GM13976 (cell line): ENCODE data around the gene MAMLD1.

Source experiments
- DNase-seq: peaks from one replicate; pipeline ENCODE4 v3.0.0; 2012; ENCODE audit warnings: low spot score
- in situ Hi-C: fragments of 300-500 bp; cut with MboI; formaldehyde crosslinking; loops from one replicate; pipeline ENCODE4 v1.12.0; 2022; ENCODE audit warnings: low sequenced_read_pairs, mixed read lengths, inconsistent platforms; ENCODE audit not compliant: unreplicated experiment
- TF ChIP-seq, protein P1 (sequence below): IDR thresholded peaks from 2 replicates; pipeline ENCODE4 v1.5.1; 2012; ENCODE audit warnings: borderline replicate concordance, mild to moderate bottlenecking; ENCODE audit not compliant: insufficient read depth; ENCODE audit errors: extremely low read depth, missing control alignments, control extremely low read depth

MAMLD1 gene

DNA sequence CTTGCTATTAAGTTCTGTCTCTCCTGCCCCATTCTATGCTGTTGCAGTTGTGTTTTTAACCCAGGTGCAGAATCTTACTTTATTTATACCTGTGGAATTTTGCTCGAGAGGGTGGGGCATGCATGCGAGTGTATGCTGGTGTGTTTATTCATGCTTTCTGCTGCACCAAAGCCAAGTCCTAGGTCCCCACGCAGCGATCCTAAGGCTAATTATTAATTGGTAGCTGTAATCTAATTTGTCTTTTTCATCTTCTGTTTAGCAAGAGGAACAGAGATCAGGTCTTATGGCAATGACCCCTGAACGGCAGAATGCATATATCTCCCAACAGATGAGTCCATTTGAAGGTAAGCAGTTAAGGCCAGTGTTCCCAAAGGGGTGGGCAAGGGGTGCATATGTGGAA is 146.6 kb downstream of the MAMLD1 start:
- DNase-seq = no peak
- in situ Hi-C loops = no loop called here
- TF ChIP-seq, protein P1, sequence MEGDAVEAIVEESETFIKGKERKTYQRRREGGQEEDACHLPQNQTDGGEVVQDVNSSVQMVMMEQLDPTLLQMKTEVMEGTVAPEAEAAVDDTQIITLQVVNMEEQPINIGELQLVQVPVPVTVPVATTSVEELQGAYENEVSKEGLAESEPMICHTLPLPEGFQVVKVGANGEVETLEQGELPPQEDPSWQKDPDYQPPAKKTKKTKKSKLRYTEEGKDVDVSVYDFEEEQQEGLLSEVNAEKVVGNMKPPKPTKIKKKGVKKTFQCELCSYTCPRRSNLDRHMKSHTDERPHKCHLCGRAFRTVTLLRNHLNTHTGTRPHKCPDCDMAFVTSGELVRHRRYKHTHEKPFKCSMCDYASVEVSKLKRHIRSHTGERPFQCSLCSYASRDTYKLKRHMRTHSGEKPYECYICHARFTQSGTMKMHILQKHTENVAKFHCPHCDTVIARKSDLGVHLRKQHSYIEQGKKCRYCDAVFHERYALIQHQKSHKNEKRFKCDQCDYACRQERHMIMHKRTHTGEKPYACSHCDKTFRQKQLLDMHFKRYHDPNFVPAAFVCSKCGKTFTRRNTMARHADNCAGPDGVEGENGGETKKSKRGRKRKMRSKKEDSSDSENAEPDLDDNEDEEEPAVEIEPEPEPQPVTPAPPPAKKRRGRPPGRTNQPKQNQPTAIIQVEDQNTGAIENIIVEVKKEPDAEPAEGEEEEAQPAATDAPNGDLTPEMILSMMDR = no peak

DNA sequence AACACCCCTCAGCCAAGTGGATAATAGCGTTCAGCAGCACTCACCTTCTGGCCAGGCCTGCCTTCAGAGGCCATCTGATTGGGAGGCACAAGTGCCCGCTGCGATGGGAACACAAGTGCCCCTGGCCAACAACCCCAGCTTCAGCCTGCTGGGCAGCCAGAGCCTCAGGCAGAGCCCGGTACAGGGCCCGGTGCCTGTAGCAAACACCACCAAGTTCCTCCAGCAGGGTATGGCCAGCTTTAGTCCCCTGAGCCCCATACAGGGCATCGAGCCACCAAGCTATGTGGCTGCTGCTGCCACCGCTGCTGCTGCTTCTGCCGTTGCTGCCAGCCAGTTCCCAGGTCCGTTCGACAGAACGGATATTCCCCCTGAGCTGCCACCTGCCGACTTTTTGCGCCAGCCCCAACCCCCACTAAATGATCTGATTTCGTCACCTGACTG is 149.4 kb downstream of the MAMLD1 start:
- TF ChIP-seq, protein P1 = no peak
- in situ Hi-C loops = no loop called here
- DNase-seq = no peak

DNA sequence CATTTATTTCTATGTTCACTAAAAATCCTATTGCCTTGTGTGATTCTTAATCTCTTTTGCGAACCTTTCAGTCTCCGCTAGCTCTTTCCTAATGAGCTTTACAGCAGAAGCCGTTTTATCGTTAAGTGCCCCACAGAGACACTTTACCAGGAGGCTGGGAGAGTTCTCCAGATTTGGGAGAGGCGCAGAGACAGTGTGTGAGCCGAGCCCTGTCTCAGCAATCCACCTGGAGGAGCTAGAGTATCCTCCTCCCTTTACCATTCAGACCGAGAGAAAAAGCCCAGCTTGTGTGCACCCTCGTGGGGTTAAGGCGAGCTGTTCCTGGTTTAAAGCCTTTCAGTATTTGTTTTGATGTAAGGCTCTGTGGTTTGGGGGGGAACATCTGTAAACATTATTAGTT is 150.4 kb downstream of the MAMLD1 start:
- in situ Hi-C loops = no loop called here
- no peak for DNase-seq
- TF ChIP-seq, protein P1 = no peak

GRCh38 chrX:150514462-150514861 is 151.3 kb downstream of the MAMLD1 start:
- in situ Hi-C loops = no loop called here
- DNase-seq = no peak
- TF ChIP-seq, protein P1 = no peak

DNA sequence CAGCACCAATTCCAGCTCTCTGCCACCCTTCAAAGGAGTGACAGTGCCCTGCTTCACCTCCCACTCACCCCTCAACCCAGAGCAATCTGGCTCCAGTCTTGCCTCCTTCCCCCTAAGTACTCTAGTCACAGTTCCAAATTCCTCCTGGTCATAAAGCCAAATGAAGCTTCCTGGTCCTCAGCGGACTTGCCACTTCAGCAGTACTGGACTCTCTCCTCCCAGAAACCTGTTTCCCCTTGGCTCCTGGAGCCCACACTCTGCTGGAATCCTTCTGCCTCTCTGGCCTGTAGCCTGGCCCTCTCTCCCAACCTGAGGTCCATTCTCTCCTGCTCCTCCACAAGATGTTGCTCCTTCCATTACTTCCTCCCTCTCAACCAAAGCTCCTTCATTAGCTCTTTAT is 152.7 kb downstream of the MAMLD1 start:
- in situ Hi-C loops = no loop called here
- TF ChIP-seq, protein P1 = no peak
- DNase-seq = no peak

DNA sequence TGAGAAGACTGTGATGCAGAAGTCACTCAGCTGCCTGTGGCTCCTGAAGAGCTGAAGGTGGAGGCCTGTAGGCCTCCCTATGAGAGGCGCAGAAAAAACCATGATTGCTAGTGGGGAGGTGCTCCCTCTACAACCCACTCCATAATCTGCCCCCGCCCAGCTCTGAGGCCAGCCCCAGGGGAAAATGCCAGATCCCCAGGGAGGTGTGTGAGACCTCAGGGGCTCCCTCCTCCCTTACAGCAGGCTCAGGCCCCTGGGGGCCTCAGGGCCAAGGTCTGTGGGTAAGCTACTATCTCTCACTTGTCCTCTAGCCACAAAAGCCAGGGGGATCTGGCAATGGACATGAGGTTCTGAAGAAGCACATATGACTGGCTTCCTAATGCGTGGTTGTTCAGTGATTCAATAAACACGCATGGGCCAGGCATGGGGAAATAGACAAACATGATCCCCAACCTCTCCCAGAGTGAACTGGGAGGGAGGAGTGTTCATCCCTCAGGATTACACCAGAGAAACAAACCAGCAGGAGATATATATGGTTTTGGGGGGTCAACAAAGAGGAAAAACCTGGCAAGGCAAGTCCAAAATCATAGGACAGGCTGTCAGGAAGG is 154.3 kb downstream of the MAMLD1 start:
- in situ Hi-C loops = no loop called here
- DNase-seq = no peak
- TF ChIP-seq, protein P1 = no peak
